Neural progenitor cell (in vitro differentiated cells): Measurements from ENCODE around the gene IFRD2.

Experiments
- CTCF ChIP-seq: fragments of 200-600 bp; sonication (generic); IDR thresholded peaks from 2 replicates; pipeline ENCODE4 v1.5.1; 2017; ENCODE audit warnings: antibody characterized with exemption, mild to moderate bottlenecking
- EZH2 ChIP-seq: fragments of 200-600 bp; sonication (generic); IDR thresholded peaks from 2 replicates; pipeline ENCODE4 v1.6.1; 2017; ENCODE audit warnings: antibody characterized with exemption, mild to moderate bottlenecking, moderate library complexity
- EZH2phosphoT487 ChIP-seq: fragments of 200-600 bp; sonication (generic); IDR thresholded peaks from 2 replicates; pipeline ENCODE4 v1.6.1; 2017; ENCODE audit warnings: antibody characterized with exemption

- TF ChIP-seq CTCF (no peak), EZH2 (no peak), EZH2phosphoT487 (no peak)
These were observed 26.7 kb downstream of the IFRD2 start for GRCh38 chr3:50265571-50265970.
